Neural progenitor cell (in vitro differentiated cells): ENCODE data around the gene TRPM2. TPM values are rescaled to one million over a fixed set of nuclear protein-coding genes. Genes with fewer than 3 reads are reported as not detected.

Experiments used
- DNase-seq: peaks from one replicate; pipeline ENCODE4 v3.0.0-alpha.2; 2016; ENCODE audit warnings: low spot score
- H2AFZ ChIP-seq: fragments of 200-600 bp; sonication (generic); replicated peaks from 2 replicates; pipeline ENCODE4 v1.6.1; 2016; ENCODE audit warnings: antibody characterized with exemption
- H3F3A ChIP-seq: fragments of 200-600 bp; sonication (generic); 2 replicates; pipeline ENCODE4 v1.6.1; 2016; ENCODE audit warnings: antibody characterized with exemption, low read depth
- H3K27ac ChIP-seq: fragments of 200-600 bp; sonication (generic); 2 replicates; pipeline ENCODE4 v1.5.1; 2016; ENCODE audit warnings: mild to moderate bottlenecking
- H3K27me3 ChIP-seq: fragments of 200-600 bp; sonication (generic); 2 replicates; pipeline ENCODE4 v1.6.1; 2016; ENCODE audit warnings: mild to moderate bottlenecking, moderate library complexity
- H3K36me3 ChIP-seq: fragments of 200-600 bp; sonication (generic); 2 replicates; pipeline ENCODE4 v1.5.1; 2016
- H3K4me1 ChIP-seq: fragments of 200-600 bp; sonication (generic); 2 replicates; pipeline ENCODE4 v1.6.1; 2016; ENCODE audit warnings: mixed run types
- H3K4me2 ChIP-seq: fragments of 200-600 bp; sonication (generic); 2 replicates; pipeline ENCODE4 v1.6.1; 2016
- H3K4me3 ChIP-seq: fragments of 200-600 bp; sonication (generic); 2 replicates; pipeline ENCODE4 v1.5.1; 2016
- H3K79me2 ChIP-seq: fragments of 200-600 bp; sonication (generic); 2 replicates; pipeline ENCODE4 v1.6.1; 2016; ENCODE audit warnings: low read depth
- H3K9ac ChIP-seq: fragments of 200-600 bp; sonication (generic); 2 replicates; pipeline ENCODE4 v1.6.1; 2016
- H3K9me3 ChIP-seq: fragments of 200-600 bp; sonication (generic); 2 replicates; pipeline ENCODE4 v1.5.1; 2016; ENCODE audit warnings: low read depth
- H4K20me1 ChIP-seq: fragments of 200-600 bp; sonication (generic); 2 replicates; pipeline ENCODE4 v1.6.1; 2016; ENCODE audit warnings: low read depth
- H3K27ac Mint-ChIP-seq: 3 replicates; pipeline ENCODE4 v1.8.0; 2021; ENCODE audit warnings: mixed read lengths
- H3K27me3 Mint-ChIP-seq: 2 replicates; pipeline ENCODE4 v1.8.0; 2022; ENCODE audit warnings: low read depth, mild to moderate bottlenecking, inconsistent platforms, moderate library complexity, mixed read lengths; ENCODE audit not compliant: insufficient read depth
- H3K36me3 Mint-ChIP-seq: 3 replicates; pipeline ENCODE4 v1.8.0; 2021; ENCODE audit warnings: mixed read lengths
- H3K4me1 Mint-ChIP-seq: 3 replicates; pipeline ENCODE4 v1.8.0; 2021; ENCODE audit warnings: mixed read lengths
- H3K4me3 Mint-ChIP-seq: 3 replicates; pipeline ENCODE4 v1.8.0; 2021; ENCODE audit warnings: mild to moderate bottlenecking, moderate library complexity, mixed read lengths
- H3K9me3 Mint-ChIP-seq: 3 replicates; pipeline ENCODE4 v1.8.0; 2020; ENCODE audit warnings: mixed read lengths
- EZH2 ChIP-seq: fragments of 200-600 bp; sonication (generic); IDR thresholded peaks from 2 replicates; pipeline ENCODE4 v1.6.1; 2017; ENCODE audit warnings: antibody characterized with exemption, mild to moderate bottlenecking, moderate library complexity
- EZH2phosphoT487 ChIP-seq: fragments of 200-600 bp; sonication (generic); IDR thresholded peaks from 2 replicates; pipeline ENCODE4 v1.6.1; 2017; ENCODE audit warnings: antibody characterized with exemption
- total RNA-seq: library from RNA; depleted of rRNA; stranded (reverse); fragments of >200 nt; gene quantifications from 2 replicates; pipeline ENCODE4 v1.2.3, GENCODE V29; 2015; ENCODE audit warnings: low replicate concordance
- TF ChIP-seq, protein P1 (sequence below): fragments of 200-600 bp; sonication (generic); IDR thresholded peaks from 2 replicates; pipeline ENCODE4 v1.5.1; 2017; ENCODE audit warnings: antibody characterized with exemption, mild to moderate bottlenecking

The TRPM2 gene
- total RNA-seq, 1 donor from 2014 or later, result not detected

DNA sequence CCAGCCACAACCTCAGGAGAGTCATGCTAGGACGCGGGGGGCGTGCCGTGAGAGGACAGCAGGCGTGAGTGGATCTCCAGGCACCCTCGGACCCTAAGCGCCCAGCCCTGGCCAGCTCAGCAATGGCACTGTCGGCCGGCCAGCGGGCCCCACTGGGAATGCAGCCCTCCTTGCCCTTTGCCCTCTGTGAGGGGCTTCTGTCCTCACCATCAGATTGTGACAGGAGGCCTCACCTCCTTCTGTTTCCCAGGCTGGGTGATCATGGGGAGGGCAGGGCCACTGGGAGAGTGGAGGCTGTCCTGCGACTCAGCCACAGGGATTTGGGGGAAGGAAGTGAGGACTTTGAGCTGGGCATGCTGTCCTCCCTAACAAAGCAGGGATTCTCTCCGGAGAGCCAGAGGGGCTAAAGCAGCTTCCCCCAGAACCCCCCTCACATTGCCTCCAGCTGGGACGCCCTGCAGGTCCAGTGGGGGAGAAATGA, 95.3 kb downstream of the TRPM2 start:
- Histone ChIP-seq H3F3A (no peaks in the 10 kb centered on the region), H3K27me3 (peaks cover 14% of the 10 kb centered on the region), H3K27ac (no peak overlapping the region), H3K4me1 (peaks cover 9% of the 10 kb centered on the region), H4K20me1 (no peaks in the 10 kb centered on the region), H3K9ac (no peak overlapping the region), H3K4me3 (no peak overlapping the region), H3K79me2 (no peaks in the 10 kb centered on the region), H3K36me3 (no peaks in the 10 kb centered on the region), H3K4me2 (no peak overlapping the region), H2AFZ (peak overlapping the region; percentile 47), H3K9me3 (no peaks in the 10 kb centered on the region)
- Mint-ChIP-seq H3K27ac (peak overlapping the region; percentile 30), H3K36me3 (no peaks in the 10 kb centered on the region), H3K27me3 (peaks cover 8% of the 10 kb centered on the region), H3K4me1 (peaks cover 8% of the 10 kb centered on the region), H3K4me3 (no peak overlapping the region), H3K9me3 (peaks cover 13% of the 10 kb centered on the region)
- TF ChIP-seq EZH2 (no peak), EZH2phosphoT487 (no peak)
- TF ChIP-seq, protein P1, sequence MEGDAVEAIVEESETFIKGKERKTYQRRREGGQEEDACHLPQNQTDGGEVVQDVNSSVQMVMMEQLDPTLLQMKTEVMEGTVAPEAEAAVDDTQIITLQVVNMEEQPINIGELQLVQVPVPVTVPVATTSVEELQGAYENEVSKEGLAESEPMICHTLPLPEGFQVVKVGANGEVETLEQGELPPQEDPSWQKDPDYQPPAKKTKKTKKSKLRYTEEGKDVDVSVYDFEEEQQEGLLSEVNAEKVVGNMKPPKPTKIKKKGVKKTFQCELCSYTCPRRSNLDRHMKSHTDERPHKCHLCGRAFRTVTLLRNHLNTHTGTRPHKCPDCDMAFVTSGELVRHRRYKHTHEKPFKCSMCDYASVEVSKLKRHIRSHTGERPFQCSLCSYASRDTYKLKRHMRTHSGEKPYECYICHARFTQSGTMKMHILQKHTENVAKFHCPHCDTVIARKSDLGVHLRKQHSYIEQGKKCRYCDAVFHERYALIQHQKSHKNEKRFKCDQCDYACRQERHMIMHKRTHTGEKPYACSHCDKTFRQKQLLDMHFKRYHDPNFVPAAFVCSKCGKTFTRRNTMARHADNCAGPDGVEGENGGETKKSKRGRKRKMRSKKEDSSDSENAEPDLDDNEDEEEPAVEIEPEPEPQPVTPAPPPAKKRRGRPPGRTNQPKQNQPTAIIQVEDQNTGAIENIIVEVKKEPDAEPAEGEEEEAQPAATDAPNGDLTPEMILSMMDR, result no peak
- DNase-seq, result no peak

DNA sequence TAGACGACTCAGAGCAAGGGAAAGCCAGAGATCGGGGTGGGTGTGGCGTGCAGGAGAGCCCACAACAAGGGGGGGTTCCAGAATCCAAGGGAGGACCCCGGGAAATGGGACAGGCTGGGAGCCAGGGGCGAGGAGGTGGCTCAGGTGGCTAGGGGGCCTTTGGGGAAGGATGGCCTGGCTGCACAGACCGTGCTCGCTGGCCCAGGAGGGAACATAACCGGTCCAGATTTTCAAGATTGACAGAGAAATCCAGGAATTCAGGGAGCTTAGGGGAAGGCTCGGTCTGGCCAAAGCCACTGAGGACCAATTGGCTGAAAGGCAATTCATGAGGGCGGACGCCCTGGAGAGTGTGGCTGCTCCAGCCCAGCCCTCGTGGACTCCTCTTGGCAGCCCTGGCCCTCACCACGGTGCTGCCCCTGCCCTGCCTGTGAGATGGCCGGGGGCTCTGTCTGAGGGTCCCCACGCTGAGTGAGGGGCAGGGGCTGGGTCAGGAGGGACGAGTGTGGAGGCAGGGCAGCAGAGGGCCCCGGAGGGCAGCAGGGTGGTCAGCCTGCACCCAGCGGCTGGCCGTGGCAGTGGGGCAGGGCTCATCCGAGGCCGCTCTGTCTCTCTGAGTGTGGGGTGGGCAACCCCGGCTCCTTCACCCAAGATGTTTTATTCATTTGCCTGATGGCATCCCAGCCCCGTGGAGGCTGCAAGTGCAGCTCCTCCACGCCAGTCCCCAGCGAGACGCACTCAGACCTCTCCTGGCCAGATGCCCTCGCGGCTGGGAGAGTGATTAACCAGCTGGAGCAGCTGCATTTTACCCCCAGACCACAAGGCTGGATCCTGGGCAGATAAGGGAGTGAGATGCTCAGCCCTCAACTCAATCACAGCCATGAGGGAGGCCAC, 96.3 kb downstream of the TRPM2 start:
- TF ChIP-seq EZH2 (no peak), EZH2phosphoT487 (no peak)
- TF ChIP-seq, protein P1, result no peak
- no peaks in the 10 kb centered on the region for H3F3A ChIP-seq
- H3K4me1 Mint-ChIP-seq, result peaks cover 8% of the 10 kb centered on the region
- no peaks in the 10 kb centered on the region for H3K36me3 Mint-ChIP-seq
- no peaks in the 10 kb centered on the region for H3K9me3 ChIP-seq
- H3K27ac ChIP-seq, result no peak overlapping the region
- H3K27me3 ChIP-seq, result peaks cover 24% of the 10 kb centered on the region
- H3K4me3 ChIP-seq, result no peak overlapping the region
- H3K4me3 Mint-ChIP-seq, result no peak overlapping the region
- peaks cover 6% of the 10 kb centered on the region for H3K27me3 Mint-ChIP-seq
- H3K36me3 ChIP-seq, result no peaks in the 10 kb centered on the region
- DNase-seq, result no peak
- H3K27ac Mint-ChIP-seq, result peak overlapping the region; percentile 30
- H3K9me3 Mint-ChIP-seq, result peaks cover 13% of the 10 kb centered on the region
- H4K20me1 ChIP-seq, result no peaks in the 10 kb centered on the region
- H3K79me2 ChIP-seq, result no peaks in the 10 kb centered on the region
- H3K4me1 ChIP-seq, result peaks cover 9% of the 10 kb centered on the region
- no peak overlapping the region for H3K9ac ChIP-seq
- no peak overlapping the region for H3K4me2 ChIP-seq
- H2AFZ ChIP-seq, result no peak overlapping the region

DNA sequence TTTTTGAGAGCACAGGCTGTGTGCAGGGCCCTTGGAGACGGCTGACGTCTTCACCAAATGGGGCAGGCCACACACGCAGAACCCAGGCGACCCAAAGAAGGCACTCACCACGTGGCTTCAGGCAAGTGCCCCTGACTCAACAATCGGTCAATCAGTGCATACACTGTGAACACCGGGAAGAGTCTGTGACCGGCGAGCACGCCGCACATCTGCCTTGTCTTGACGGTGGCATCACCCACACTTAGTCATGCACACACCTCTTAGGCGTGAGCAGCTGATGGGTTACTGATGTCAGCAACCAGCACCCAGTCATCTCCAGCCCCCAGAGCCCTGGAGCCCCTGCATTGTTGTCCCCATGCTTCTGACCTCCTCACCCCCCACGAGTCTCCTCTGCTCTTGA, 97.0 kb downstream of the TRPM2 start:
- peaks cover 8% of the 10 kb centered on the region for H3K4me1 Mint-ChIP-seq
- Histone ChIP-seq H2AFZ (no peak overlapping the region), H3F3A (no peaks in the 10 kb centered on the region), H4K20me1 (no peaks in the 10 kb centered on the region), H3K4me2 (no peak overlapping the region), H3K9ac (no peak overlapping the region), H3K4me3 (no peak overlapping the region), H3K27ac (no peak overlapping the region), H3K4me1 (peaks cover 9% of the 10 kb centered on the region), H3K36me3 (no peaks in the 10 kb centered on the region), H3K27me3 (peaks cover 24% of the 10 kb centered on the region), H3K9me3 (no peaks in the 10 kb centered on the region), H3K79me2 (no peaks in the 10 kb centered on the region)
- H3K27me3 Mint-ChIP-seq, result peaks cover 6% of the 10 kb centered on the region
- TF ChIP-seq, protein P1, result no peak
- TF ChIP-seq EZH2phosphoT487 (no peak), EZH2 (no peak)
- no peak for DNase-seq
- H3K36me3 Mint-ChIP-seq, result no peaks in the 10 kb centered on the region
- no peak overlapping the region for H3K4me3 Mint-ChIP-seq
- H3K9me3 Mint-ChIP-seq, result peaks cover 13% of the 10 kb centered on the region
- peak overlapping the region; percentile 89 for H3K27ac Mint-ChIP-seq
